BJ (cell line): ENCODE measurements around the gene NHLRC4. TPM values are rescaled to one million over a fixed set of nuclear protein-coding genes. Genes with fewer than 3 reads are reported as not detected.

Experiments used
- CTCF ChIA-PET: fragments of 350-600 bp; formaldehyde crosslinking; extraction: SDS; loops from one replicate; lab custom pipeline; 2021; ENCODE audit warnings: antibody characterized with exemption, inconsistent platforms; lab: Yijun Ruan, JAX
- POLR2A ChIA-PET: fragments of 300-600 bp; sonication (Branson Sonifier 250); formaldehyde crosslinking; extraction: SDS; loops from one replicate; lab custom pipeline; 2021; ENCODE audit warnings: antibody characterized with exemption; lab: Charles Lee
- DNase-seq: peaks from one replicate; pipeline ENCODE4 v3.0.0-alpha.2; 2011; ENCODE audit warnings: low read depth
- H3K27me3 ChIP-seq: 2 replicates; pipeline ENCODE4 v1.6.0; 2011; ENCODE audit warnings: low read length; ENCODE audit not compliant: control insufficient read depth, insufficient read depth
- H3K36me3 ChIP-seq: 2 replicates; pipeline ENCODE4 v1.5.1; 2011; ENCODE audit warnings: low read length; ENCODE audit not compliant: control insufficient read depth, insufficient read depth
- H3K4me3 ChIP-seq: 2 replicates; pipeline ENCODE4 v1.5.1; 2011; ENCODE audit warnings: low read depth, mild to moderate bottlenecking, control low read depth, low read length
- polyA plus RNA-seq: library from polyadenylated mRNA; depleted of rRNA; stranded (reverse); fragments of >200 nt; gene quantifications from 2 replicates; pipeline ENCODE4 v1.2.3, GENCODE V29; 2011
- TF ChIP-seq, protein P1 (sequence below): IDR thresholded peaks from 2 replicates; pipeline ENCODE4 v1.5.1; 2011; ENCODE audit warnings: low read depth, mild to moderate bottlenecking, control low read depth, inconsistent platforms, low read length, moderate library complexity; ENCODE audit not compliant: insufficient read depth

NHLRC4 gene
- polyA plus RNA-seq, 1 experiment, result 0.66 TPM

DNA sequence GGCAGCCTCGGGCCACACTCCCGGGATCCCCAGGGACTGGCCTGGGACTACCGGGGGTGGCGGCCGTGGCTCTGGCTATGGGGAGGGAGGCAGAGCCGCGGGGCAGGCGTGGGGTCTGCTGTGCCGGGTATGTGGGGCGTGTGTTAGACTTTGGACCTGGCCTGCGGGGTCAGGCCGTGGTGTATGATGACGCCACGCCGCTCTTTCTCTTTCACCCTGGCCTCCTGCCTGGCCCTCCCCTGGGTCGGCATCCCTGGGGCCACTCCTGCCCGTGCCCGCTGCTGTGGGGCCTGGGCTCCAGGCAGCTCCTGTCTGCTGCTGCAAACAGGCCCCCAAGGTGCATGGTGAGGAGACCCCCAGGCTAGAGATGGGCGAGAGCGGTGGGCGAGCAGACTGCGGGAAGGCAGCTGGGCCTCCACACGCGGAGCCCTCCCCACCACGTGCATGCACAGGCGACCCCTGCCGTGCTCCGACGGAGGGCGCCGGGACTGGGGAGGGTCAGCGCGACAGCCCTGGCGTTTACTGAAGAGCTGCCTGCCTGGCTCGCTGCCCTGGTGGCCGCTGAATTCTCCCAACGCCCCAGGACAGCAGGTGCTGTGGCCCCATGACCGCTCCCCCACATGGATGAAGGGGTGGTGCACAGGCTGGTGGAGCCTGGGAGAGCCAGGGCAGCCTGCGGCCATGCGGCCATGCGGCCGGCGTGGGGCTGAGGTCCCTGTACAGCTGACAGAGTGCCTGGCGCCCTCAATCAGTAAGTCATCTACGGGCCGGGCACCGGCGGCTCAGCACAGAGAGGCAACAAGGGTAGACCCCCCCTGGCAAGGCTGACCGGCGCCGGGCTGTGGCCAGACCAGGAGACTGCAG is 23.3 kb upstream of the NHLRC4 start:
- CTCF ChIA-PET, result interaction anchor here (0.8 kb wide), 1 partner anchor 16 kb away, joined by 3 read pairs; no protein-coding TSS in a partner anchor
- TF ChIP-seq, protein P1, sequence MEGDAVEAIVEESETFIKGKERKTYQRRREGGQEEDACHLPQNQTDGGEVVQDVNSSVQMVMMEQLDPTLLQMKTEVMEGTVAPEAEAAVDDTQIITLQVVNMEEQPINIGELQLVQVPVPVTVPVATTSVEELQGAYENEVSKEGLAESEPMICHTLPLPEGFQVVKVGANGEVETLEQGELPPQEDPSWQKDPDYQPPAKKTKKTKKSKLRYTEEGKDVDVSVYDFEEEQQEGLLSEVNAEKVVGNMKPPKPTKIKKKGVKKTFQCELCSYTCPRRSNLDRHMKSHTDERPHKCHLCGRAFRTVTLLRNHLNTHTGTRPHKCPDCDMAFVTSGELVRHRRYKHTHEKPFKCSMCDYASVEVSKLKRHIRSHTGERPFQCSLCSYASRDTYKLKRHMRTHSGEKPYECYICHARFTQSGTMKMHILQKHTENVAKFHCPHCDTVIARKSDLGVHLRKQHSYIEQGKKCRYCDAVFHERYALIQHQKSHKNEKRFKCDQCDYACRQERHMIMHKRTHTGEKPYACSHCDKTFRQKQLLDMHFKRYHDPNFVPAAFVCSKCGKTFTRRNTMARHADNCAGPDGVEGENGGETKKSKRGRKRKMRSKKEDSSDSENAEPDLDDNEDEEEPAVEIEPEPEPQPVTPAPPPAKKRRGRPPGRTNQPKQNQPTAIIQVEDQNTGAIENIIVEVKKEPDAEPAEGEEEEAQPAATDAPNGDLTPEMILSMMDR, result no peak
- POLR2A ChIA-PET, result no interaction called here

DNA sequence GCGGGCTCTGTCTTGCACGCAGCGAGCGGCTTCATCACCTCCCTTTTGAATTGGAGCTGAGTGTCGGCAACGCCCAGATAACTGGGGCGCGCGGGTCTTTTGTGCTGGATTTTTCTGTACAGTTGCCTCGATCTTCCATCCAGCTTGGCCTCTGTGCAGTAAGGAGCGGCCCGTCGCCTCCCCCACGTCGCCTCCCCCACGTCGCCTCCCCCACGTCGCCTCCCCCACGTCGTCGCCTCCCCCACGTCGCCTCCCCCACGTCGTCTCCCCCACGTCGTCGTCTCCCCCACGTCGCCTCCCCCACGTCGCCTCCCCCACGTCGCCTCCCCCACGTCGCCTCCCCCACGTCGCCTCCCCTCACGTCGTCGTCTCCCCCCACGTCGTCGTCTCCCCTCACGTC is 22.3 kb upstream of the NHLRC4 start:
- ChIA-PET CTCF (no interaction called here), POLR2A (no interaction called here)
- no peak overlapping the region for H3K4me3 ChIP-seq
- no peaks in the 10 kb centered on the region for H3K27me3 ChIP-seq
- no peak for DNase-seq
- peaks cover 16% of the 10 kb centered on the region for H3K36me3 ChIP-seq
- TF ChIP-seq, protein P1, result no peak

More for the DNA sequence above, 23.3 kb upstream of the NHLRC4 start:
- no peak for DNase-seq
- Histone ChIP-seq H3K36me3 (peaks cover 11% of the 10 kb centered on the region), H3K4me3 (no peak overlapping the region), H3K27me3 (no peaks in the 10 kb centered on the region)

DNA sequence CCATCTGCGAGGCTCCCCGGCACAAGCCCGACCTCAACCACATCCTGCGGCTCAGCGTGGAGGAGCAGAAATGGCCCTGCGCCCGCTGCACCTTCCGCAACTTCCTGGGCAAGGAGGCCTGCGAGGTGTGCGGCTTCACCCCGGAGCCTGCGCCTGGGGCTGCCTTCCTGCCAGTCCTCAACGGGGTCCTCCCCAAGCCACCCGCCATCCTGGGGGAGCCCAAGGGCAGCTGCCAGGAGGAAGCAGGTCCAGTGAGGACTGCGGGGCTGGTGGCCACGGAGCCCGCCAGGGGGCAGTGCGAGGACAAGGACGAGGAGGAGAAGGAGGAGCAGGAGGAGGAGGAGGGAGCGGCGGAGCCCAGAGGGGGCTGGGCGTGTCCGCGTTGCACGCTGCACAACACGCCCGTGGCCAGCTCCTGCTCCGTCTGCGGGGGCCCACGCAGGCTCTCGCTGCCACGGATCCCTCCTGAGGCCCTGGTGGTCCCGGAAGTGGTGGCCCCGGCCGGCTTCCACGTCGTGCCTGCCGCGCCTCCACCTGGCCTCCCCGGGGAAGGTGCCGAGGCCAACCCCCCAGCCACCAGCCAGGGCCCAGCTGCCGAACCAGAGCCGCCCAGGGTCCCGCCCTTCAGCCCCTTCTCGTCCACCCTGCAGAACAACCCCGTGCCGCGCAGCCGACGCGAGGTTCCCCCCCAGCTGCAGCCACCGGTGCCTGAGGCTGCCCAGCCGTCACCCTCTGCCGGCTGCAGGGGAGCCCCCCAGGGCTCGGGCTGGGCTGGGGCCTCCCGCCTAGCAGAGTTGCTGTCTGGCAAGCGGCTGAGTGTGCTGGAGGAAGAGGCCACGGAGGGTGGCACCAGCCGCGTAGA is 19.7 kb upstream of the NHLRC4 start:
- Histone ChIP-seq H3K4me3 (no peak overlapping the region), H3K36me3 (peaks cover 23% of the 10 kb centered on the region), H3K27me3 (no peaks in the 10 kb centered on the region)
- CTCF ChIA-PET, result interaction anchor here (1.2 kb wide), 3 partner anchors 41 to 118 kb away, joined by 3 to 4 read pairs (median 3); no protein-coding TSS in a partner anchor
- POLR2A ChIA-PET, result no interaction called here
- DNase-seq, result no peak
- TF ChIP-seq, protein P1, result peak; percentile 64

DNA sequence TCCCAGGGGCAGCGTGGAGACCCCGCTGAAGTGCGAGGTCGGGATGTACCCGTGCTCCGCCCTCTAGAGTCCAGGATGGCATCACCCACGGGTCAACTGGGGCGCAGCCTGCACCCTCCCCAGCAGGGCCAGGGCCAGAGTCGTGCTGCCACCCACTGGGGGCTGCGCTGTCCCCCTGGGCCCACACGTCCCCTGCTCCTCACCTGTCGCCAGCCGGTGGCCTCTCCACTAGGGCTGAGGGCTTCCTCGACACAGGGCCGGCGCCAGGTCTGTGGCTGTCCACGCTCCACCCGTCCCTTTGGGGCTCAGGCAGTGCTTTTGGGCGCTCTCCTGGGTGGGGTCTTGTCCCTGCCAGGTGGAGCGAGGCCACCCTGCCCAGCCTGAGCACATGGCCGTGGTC is 18.2 kb upstream of the NHLRC4 start:
- CTCF ChIA-PET, result no interaction called here
- Histone ChIP-seq H3K4me3 (no peak overlapping the region), H3K36me3 (peaks cover 26% of the 10 kb centered on the region), H3K27me3 (no peaks in the 10 kb centered on the region)
- TF ChIP-seq, protein P1, result no peak
- no peak for DNase-seq
- POLR2A ChIA-PET, result no interaction called here

DNA sequence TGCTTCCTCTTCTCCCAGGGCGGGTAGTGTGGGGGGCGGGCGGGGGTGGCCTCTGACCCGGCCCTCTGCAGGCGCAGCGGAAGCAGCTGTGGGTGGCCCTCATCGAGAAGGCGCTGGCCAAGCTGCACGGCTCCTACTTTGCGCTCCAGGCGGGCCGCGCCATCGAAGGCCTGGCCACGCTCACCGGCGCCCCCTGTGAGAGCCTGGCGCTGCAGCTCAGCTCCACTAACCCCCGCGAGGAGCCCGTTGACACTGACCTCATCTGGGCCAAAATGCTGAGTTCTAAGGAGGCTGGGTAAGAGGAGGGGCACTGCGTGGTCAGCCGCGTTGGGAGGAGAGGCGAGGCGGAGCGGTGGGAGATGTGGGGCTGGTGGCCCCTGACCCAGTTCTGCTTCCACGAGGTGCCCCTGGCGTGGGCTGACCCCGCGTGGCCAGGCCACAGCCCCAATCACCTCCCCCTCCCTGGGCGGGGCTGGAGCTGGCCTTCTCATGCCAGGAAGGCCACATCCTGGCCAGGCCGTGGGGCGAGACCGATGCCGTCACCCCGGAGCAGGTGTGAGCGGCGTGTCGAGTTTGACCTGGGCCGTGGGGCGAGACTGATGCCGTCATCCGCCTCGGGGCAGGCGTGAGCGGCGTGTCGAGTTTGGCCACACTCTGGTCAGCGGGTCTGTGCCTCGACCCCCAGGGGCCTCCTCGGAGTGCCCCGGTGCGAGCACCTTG is 17.1 kb upstream of the NHLRC4 start:
- POLR2A ChIA-PET, result no interaction called here
- TF ChIP-seq, protein P1, result peak; percentile 20; the same call in 1 of the 2 replicates
- Histone ChIP-seq H3K27me3 (no peaks in the 10 kb centered on the region), H3K4me3 (no peak overlapping the region), H3K36me3 (peaks cover 27% of the 10 kb centered on the region)
- no peak for DNase-seq
- CTCF ChIA-PET, result no interaction called here
